ENCODE data around the gene CCDC197.

GRCh38 chr14:93977171-93977570 lies 19.9 kb upstream of the CCDC197 start:
- TF ChIP-seq CTCF (IDR thresholded peaks at IDR 0.05; ENCODE audit: borderline replicate concordance, extremely low read depth, low read length, poor library complexity, severe bottlenecking), result no peak
- no peak for TF ChIP-seq EZH2 (IDR thresholded peaks at IDR 0.05; ENCODE audit: borderline replicate concordance, low read depth, low read length, severe bottlenecking)

Measured in DND-41 (cell line).